GM21447 (cell line): ENCODE results near the gene SLC49A3.
"Not testable (repeated sequence)": the region's sequence is repeated elsewhere in the genome, so short reads cannot be mapped to it uniquely, and the experiment has no call there.

ENCODE experiments used
- ATAC-seq: cut with Tn5 transposase; IDR thresholded peaks from one replicate; pipeline ENCODE4 v1.9.1; 2021; ENCODE audit not compliant: unreplicated experiment

Gene SLC49A3

DNA sequence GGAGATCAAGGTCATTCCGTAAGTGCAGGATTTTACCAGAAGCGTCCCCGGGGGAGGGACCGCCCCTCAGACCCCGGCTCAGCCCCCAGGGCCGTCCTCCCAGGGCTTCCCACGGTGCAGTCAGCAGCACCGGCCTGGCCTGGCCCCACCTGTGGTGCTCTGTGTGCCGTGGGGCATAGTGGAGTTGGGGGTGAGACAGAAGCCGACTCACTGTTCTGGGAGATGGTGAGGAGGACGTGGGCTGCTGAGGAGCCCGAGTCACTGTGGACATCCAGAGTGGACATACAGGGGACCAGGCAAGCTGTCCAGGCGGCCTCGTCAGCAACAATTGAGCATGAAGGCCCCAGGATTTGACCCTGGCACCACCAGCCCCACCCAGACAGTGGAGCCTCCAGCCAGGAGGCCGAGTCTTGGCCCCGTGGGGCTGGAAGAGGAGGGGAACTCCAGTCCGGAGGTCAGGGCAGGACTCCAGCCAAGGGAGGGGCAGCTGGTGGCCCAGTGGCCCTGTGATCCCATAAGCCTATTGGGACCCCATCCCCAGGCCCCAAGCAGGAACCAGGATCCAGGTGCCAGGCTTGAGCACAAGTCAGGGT, 34.0 kb downstream of the SLC49A3 start:
- no peak for ATAC-seq

GRCh38 chr4:654503-654845, 34.5 kb downstream of the SLC49A3 start:
- no peak for ATAC-seq

DNA sequence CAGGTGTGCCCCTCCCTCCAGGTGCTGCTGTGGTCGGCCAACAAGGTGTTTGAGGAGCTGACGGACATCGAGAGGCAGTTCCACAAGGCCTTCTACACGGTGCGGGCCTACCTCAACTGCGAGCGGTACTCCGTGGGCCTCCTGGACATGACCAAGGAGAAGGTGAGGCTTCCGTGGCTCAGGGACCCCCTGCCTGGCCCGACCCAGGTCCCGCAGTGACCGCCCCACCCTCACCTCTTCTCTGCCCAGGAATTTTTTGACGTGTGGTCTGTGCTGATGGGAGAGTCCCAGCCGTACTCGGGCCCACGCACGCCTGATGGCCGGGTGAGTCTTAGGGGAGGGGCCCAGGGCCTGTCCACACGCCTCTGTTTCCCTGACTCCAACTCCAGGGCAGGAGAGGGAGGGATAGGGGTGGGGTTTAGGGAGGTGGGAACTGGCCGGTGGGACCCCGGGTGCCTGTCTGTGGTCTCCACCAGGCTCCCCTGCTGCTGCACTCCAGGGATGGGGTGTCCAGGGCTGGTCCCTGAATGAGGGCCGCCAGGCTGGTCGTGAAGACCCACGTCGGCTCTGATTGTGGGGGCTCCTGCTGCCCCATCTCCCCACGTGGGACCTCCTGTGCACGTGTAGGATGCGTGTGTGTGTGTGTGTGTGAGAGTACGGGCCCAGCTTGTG, 35.0 kb downstream of the SLC49A3 start:
- no peak for ATAC-seq

DNA sequence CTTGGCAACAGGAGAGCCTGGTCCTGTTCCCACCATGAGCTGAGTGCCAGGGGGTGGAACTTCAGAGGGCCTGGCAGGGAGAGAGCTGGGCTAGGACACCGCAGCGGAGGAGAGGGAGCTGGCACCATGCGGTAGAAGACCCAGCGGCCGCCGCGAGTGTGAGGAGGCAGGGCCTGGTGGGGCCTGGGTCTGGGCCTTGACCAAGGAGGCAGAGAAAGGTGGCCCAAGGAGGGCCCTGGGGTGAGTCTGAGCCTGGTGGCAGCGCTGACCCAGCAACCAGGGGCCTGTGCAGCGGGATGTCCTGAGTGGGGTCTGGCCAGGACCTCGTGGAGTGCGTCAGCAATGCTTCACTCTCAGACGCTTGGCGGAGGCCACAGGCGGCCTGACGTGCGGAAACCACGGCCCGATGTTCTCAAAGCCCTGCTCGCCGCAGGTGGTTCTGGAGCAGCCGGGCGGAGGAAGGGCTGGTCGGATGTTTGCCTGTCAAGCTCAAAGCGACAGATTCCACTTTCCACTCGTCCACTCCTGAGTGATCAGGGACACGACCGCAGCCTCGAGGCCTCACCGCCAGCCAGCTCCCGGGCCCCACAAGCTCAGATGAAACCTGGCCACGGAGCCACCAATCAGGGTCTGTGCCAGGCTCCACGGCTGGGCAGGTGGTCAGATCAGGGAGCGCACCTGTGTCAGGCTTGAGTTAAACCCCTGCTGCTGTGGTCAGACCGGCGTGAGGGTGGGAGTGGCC, 35.7 kb downstream of the SLC49A3 start:
- ATAC-seq: no peak

GRCh38 chr4:651884-652642, 36.9 kb downstream of the SLC49A3 start:
- no peak for ATAC-seq

GRCh38 chr4:650951-651883, 37.7 kb downstream of the SLC49A3 start:
- no peak for ATAC-seq

DNA sequence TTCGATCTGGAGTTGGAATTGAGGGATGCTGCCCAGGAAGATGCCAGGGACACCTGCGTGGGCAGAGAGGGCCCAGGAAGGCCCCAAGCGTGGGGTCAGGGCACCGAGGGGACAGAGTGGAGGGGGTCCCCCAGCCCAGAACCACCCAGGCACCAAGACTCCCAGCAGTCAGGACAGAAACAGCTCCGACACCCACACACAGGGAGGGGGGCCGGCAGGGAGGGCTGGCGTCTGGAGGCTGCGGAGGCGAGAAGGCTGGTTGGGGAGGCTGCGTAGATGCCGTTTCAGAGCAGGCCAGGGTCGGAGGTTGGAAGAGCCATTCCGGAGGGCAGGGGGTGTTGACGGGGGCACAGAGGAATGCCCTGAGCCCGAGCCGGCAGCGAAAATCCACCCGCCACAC, 38.5 kb downstream of the SLC49A3 start:
- no peak for ATAC-seq

DNA sequence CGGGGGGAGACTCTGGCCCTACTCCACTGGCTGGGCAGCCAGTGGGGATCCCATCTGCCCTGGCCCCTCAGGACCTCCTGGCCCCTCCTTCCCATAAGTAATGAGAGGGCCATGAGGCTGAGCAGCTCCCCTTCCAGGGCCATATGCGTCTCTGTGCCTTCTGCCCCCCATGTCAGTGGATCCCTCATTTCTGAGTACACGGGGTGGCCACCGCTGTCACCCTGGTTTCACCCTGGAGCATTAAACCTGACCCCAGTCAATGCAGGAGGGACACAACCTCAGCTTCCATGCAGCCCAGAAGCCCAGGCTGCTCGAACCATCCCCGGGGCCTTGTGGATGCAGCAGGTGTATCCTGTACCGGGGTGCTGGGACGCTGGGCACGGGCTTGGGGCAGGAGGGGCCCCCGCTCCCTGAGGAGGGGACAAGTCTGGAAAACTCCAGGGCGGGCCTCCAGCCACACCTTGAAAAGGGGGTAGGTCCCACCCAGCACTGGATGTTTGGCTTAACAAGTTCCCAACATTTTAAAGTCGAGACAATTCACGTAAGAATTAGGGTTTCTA, 39.1 kb downstream of the SLC49A3 start:
- no peak for ATAC-seq

- ATAC-seq: no peak
These were observed 39.7 kb downstream of the SLC49A3 start for GRCh38 chr4:649293-649625.

DNA sequence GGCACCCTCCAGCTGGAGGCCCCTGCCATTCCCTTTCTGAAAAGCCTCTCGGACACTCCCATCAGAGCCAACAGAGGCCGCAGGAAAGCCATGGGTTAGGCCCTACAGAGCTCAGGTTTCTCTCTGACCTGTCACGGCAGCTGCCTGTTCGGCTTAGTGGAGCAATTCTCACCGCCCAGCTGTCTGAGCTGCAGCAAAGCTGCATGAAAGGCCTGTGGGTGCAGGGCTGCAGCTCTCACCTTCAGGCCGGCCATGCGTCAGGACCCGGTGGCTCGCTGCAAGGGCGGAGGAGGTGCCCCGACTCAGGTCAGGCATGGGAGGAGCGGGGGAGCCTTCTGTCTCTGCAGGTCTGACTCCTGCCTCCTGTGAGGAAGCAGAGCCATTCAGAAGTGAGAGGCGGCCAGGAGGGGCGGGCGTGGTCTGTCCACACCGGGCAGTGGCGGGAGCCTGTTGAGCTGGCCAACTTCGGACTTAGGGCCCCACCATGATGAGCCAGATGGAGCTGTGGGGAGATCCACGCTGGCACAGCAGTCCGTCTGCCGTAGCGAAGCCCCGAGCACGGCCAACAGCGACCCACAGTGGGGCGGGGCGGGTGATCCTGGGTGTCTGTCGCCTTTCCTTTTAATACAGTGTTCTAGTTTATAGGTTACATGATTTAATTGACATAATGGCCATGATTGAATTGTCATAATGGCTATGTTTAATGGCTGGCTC, 40.2 kb downstream of the SLC49A3 start:
- no peak for ATAC-seq

GRCh38 chr4:647481-647880, 41.5 kb downstream of the SLC49A3 start:
- ATAC-seq: no peak

GRCh38 chr4:646460-646859, 42.5 kb downstream of the SLC49A3 start:
- ATAC-seq: no peak

DNA sequence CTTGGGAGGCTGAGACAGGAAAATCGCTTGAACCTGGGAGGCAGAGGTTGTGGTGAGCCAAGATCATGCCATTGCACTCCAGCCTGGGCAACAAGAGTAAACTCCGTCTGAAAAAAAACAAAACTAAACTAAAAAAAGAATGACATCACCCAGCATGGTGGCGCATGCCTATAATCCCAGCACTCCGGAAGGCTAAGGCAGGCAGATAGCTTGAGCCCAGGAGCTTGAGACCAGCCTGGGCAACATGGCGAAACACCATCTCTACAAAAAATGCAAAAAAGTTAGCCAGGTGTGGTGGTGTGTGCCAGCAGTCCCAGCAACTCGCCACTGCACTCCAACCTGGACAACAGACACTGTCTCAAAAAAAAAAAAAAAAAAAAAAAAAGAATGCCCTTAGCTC, 46.6 kb downstream of the SLC49A3 start:
- ATAC-seq: not testable (repeated sequence)

DNA sequence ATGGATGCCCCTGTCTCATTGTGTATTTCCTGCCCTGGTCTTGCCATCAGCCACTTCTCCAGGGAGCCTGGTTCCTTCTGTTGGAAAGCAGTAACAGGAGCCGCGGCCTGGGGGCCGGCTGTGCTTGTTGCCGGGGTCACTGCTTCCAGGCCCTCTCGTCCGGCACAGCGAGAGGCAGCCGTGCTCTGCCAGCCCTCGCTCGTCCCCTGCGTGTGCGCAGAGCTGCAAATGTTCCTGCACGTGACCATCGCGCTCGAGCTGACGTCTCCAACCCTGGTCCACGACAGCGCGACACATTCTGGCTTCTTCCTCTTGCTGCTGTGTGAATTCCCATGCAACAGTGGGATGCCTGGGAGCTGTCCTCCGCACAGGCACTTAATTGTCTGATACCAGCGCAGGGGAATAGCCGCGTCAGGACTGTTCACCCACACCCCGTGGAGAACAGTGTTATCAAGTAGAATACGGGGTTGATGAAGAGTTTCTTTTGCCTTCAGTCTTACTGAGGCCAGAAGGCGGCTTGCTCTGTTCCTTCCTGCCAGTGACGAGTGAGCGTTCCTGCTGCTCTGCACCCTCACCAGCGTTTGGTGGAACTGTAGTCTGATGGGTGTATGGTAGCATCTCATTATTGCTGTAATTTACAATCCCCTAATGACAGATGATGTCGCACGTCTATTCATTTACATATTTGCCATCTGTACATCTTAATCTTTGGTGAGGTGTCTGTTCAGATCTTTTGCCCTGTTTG, 51.2 kb downstream of the SLC49A3 start:
- ATAC-seq: no peak

- no peak for ATAC-seq
These were observed 52.3 kb downstream of the SLC49A3 start for GRCh38 chr4:636628-637159.

- no peak for ATAC-seq
These were observed 52.9 kb downstream of the SLC49A3 start for GRCh38 chr4:635851-636627.

DNA sequence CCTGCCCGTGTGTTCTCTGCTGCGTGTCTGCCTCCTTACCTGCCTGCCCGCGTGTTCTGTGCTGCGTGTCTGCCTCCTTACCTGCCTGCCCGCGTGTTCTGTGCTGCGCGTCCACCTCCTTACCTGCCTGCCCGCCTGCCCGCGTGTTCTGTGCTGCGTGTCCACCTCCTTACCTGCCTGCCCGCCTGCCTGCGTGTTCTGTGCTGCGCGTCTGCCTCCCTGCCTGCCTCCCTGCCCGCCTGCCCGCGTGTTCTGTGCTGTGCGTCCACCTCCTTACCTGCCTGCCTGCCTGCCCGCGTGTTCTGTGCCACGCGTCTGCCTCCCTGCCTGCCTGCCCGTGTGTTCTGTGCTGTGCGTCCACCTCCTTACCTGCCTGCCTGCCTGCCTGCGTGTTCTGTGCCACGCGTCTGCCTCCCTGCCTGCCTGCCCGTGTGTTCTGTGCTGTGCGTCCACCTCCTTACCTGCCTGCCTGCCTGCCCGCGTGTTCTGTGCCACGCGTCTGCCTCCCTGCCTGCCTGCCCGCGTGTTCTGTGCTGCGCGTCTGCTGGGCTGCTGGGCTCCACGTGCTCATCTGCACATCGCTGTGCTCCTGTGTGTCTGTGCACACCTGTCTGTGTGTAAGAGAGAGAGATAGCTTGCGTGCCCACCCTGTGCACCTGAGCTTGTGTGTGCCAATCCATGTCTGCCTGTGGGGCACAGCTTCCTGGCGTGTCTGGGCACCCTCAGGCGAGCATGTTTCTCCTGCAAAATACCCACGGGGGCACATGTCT, 53.7 kb downstream of the SLC49A3 start:
- not testable (repeated sequence) for ATAC-seq
